PC-3 (cell line): ENCODE measurements around the gene IGFBP3. TPM values are rescaled to one million over a fixed set of nuclear protein-coding genes. Genes with fewer than 3 reads are reported as not detected.

ENCODE experiments used
- ATAC-seq: fragments of 200-7000 bp; cut with Tn5 transposase; 2 replicates; pipeline ENCODE4 v1.9.1; 2020; ENCODE audit warnings: mild to moderate bottlenecking, moderate library complexity
- BruUV-seq: library from RNA; stranded (reverse); fragments of 400-500 nt; replicated peaks from 2 replicates; lab custom pipeline; 2021; lab: Mats Ljungman, UMichigan
- CTCF ChIA-PET: fragments of 300-600 bp; sonication (Branson Sonifier 250); formaldehyde crosslinking; loops from one replicate; lab custom pipeline; 2022; ENCODE audit warnings: antibody characterized with exemption; lab: Charles Lee
- POLR2A ChIA-PET: fragments of 300-600 bp; sonication (Branson Sonifier 250); formaldehyde crosslinking; loops from one replicate; lab custom pipeline; 2022; ENCODE audit warnings: antibody characterized with exemption; ENCODE audit not compliant: unreplicated experiment; lab: Charles Lee
- DNase-seq: peaks from one replicate; pipeline ENCODE4 v3.0.0-alpha.2; 2015
- H2AFZ ChIP-seq: fragments of 300-600 bp; sonication (generic); 2 replicates; pipeline ENCODE4 v1.6.0; 2016; ENCODE audit warnings: antibody characterized with exemption, low read length
- H3F3A ChIP-seq: fragments of 300-600 bp; sonication (generic); one replicate; pipeline ENCODE4 v1.6.0; 2017; ENCODE audit warnings: antibody characterized with exemption, low read length, control low read depth, mild to moderate bottlenecking; ENCODE audit not compliant: unreplicated experiment
- H3K27ac ChIP-seq: fragments of 300-600 bp; sonication (generic); 2 replicates; pipeline ENCODE4 v1.5.1; 2016; ENCODE audit warnings: mild to moderate bottlenecking, low read length
- H3K27me3 ChIP-seq: fragments of 300-600 bp; sonication (generic); 2 replicates; pipeline ENCODE4 v1.6.1; 2016; ENCODE audit warnings: low read length, mixed read lengths
- H3K36me3 ChIP-seq: fragments of 300-600 bp; sonication (generic); 2 replicates; pipeline ENCODE4 v1.6.1; 2016; ENCODE audit warnings: low read depth, mixed run types, low read length, mixed read lengths
- H3K4me1 ChIP-seq: fragments of 300-600 bp; sonication (generic); 2 replicates; pipeline ENCODE4 v1.5.1; 2016; ENCODE audit warnings: low read length; ENCODE audit not compliant: insufficient read depth
- H3K4me2 ChIP-seq: fragments of 300-600 bp; sonication (generic); 2 replicates; pipeline ENCODE4 v1.6.0; 2016; ENCODE audit warnings: low read length
- H3K4me3 ChIP-seq: fragments of 300-600 bp; sonication (generic); 2 replicates; pipeline ENCODE4 v1.5.1; 2016; ENCODE audit warnings: mild to moderate bottlenecking, low read length, mixed read lengths
- H3K79me2 ChIP-seq: fragments of 300-600 bp; sonication (generic); 2 replicates; pipeline ENCODE4 v1.6.1; 2017; ENCODE audit warnings: low read length, mixed read lengths
- H3K9ac ChIP-seq: fragments of 300-600 bp; sonication (generic); 2 replicates; pipeline ENCODE4 v1.6.0; 2016; ENCODE audit warnings: mild to moderate bottlenecking, low read length
- H3K9me2 ChIP-seq: fragments of 300-600 bp; sonication (generic); replicated peaks from 2 replicates; pipeline ENCODE4 v1.6.1; 2016; ENCODE audit warnings: mixed run types, low read length, mixed read lengths
- H3K9me3 ChIP-seq: fragments of 300-600 bp; sonication (generic); 2 replicates; pipeline ENCODE4 v1.6.1; 2016; ENCODE audit warnings: low read length, mixed read lengths
- H4K20me1 ChIP-seq: fragments of 300-600 bp; sonication (generic); 2 replicates; pipeline ENCODE4 v1.6.1; 2016; ENCODE audit warnings: low read length, mixed read lengths
- EZH2 ChIP-seq: fragments of 300-600 bp; sonication (generic); IDR thresholded peaks from one replicate; pipeline ENCODE4 v1.6.1; 2017; ENCODE audit warnings: antibody characterized with exemption, mild to moderate bottlenecking, low read length; ENCODE audit not compliant: unreplicated experiment
- EZH2phosphoT487 ChIP-seq: fragments of 300-600 bp; sonication (generic); IDR thresholded peaks from 2 replicates; pipeline ENCODE4 v1.6.1; 2018; ENCODE audit warnings: mild to moderate bottlenecking, antibody characterized with exemption, low read length, borderline replicate concordance
- intact Hi-C: fragments of 100-400 bp; cut with micrococcal nuclease; formaldehyde crosslinking; loops from 2 replicates; pipeline ENCODE4 v1.9.0; 2023
- total RNA-seq: library from RNA; depleted of rRNA; stranded (reverse); fragments of >200 nt; gene quantifications from 2 replicates; pipeline ENCODE4 v1.2.3, GENCODE V29; 2014
- TF ChIP-seq, protein P1 (sequence below): fragments of 300-600 bp; sonication (generic); conservative IDR thresholded peaks from 2 replicates; pipeline ENCODE4 v1.5.1; 2017; ENCODE audit warnings: antibody characterized with exemption, low read depth, mild to moderate bottlenecking, low read length

The IGFBP3 gene
- total RNA-seq, 1 experiment from 2014 or later = 120 TPM

DNA sequence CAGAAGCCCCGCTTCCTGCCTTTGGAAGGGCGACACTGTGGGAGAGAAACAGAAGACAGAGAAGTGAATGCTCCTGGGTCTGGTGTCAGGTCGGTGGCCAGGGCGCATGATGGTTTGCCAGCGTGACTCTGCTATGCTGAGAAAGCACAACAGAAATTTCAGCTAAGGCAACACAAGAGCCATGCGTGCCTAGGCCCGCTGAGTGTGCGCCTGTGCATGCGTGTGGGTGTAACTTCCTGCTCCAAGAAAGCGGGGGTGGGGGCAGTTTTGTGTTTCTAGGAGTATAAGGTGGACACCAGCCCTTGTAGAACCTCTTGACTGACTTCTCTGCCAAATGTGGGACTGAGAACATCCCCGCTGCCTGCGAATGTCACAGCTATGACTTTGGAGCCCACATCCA is 6.2 kb downstream of the IGFBP3 start:
- Histone ChIP-seq H3K9ac (no peak overlapping the region), H2AFZ (no peak overlapping the region), H3K36me3 (peaks cover 7% of the 10 kb centered on the region; the same call in 1 of the 2 replicates), H4K20me1 (peaks cover 3% of the 10 kb centered on the region; the same call in 1 of the 2 replicates), H3K9me3 (no peaks in the 10 kb centered on the region), H3K79me2 (peaks cover 10% of the 10 kb centered on the region; the same call in 1 of the 2 replicates), H3K4me3 (no peak overlapping the region), H3F3A (no peaks in the 10 kb centered on the region), H3K27me3 (no peaks in the 10 kb centered on the region), H3K4me2 (no peak overlapping the region), H3K27ac (no peak overlapping the region), H3K4me1 (peaks cover 20% of the 10 kb centered on the region), H3K9me2 (no peaks in the 10 kb centered on the region)
- BruUV-seq = no TSS peak
- no peak for ATAC-seq
- no peak for TF ChIP-seq EZH2phosphoT487
- TF ChIP-seq, protein P1, sequence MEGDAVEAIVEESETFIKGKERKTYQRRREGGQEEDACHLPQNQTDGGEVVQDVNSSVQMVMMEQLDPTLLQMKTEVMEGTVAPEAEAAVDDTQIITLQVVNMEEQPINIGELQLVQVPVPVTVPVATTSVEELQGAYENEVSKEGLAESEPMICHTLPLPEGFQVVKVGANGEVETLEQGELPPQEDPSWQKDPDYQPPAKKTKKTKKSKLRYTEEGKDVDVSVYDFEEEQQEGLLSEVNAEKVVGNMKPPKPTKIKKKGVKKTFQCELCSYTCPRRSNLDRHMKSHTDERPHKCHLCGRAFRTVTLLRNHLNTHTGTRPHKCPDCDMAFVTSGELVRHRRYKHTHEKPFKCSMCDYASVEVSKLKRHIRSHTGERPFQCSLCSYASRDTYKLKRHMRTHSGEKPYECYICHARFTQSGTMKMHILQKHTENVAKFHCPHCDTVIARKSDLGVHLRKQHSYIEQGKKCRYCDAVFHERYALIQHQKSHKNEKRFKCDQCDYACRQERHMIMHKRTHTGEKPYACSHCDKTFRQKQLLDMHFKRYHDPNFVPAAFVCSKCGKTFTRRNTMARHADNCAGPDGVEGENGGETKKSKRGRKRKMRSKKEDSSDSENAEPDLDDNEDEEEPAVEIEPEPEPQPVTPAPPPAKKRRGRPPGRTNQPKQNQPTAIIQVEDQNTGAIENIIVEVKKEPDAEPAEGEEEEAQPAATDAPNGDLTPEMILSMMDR = no peak
- TF ChIP-seq EZH2 = no peak
- intact Hi-C loops = loop anchor here (5.0 kb wide), 1 partner anchor 1187 kb away; no protein-coding TSS in a partner anchor
- CTCF ChIA-PET = no interaction called here
- no peak for DNase-seq
- POLR2A ChIA-PET = no interaction called here

DNA sequence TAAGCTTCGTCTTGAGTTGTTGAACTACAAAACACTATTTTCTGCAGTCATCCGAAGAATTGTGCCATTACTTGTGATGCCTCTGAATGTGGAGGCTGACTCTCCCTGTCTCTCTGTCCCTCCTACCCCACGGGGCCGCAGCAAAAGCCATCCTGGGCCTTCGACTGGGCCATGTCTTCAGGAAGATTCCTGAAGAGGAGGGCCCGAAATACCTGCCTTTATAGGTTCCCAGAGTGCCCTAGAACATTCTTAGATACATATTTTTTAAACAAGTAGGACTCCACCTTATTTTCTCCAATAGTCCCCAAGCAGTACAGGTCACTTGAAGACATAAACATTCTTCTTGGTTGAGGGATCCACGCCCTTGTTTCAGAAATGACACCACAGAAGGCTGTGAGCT is 8.1 kb downstream of the IGFBP3 start:
- no peaks in the 10 kb centered on the region for H3K27me3 ChIP-seq
- DNase-seq (no peak), ATAC-seq (no peak)
- ChIA-PET POLR2A (no interaction called here), CTCF (no interaction called here)
- intact Hi-C loops = no loop called here
- BruUV-seq = no TSS peak
- no peak overlapping the region for H3K9ac ChIP-seq
- peaks cover 3% of the 10 kb centered on the region; the same call in 1 of the 2 replicates for H3K4me1 ChIP-seq
- no peaks in the 10 kb centered on the region for H3K9me2 ChIP-seq
- no peaks in the 10 kb centered on the region for H3K79me2 ChIP-seq
- no peak overlapping the region for H2AFZ ChIP-seq
- TF ChIP-seq EZH2phosphoT487 = no peak
- no peak for TF ChIP-seq EZH2
- TF ChIP-seq, protein P1 = no peak
- H4K20me1 ChIP-seq = no peaks in the 10 kb centered on the region
- H3K36me3 ChIP-seq = peaks cover 7% of the 10 kb centered on the region; the same call in 1 of the 2 replicates
- H3F3A ChIP-seq = no peaks in the 10 kb centered on the region
- no peak overlapping the region for H3K4me2 ChIP-seq
- H3K9me3 ChIP-seq = no peaks in the 10 kb centered on the region
- H3K27ac ChIP-seq = no peak overlapping the region
- H3K4me3 ChIP-seq = no peak overlapping the region

DNA sequence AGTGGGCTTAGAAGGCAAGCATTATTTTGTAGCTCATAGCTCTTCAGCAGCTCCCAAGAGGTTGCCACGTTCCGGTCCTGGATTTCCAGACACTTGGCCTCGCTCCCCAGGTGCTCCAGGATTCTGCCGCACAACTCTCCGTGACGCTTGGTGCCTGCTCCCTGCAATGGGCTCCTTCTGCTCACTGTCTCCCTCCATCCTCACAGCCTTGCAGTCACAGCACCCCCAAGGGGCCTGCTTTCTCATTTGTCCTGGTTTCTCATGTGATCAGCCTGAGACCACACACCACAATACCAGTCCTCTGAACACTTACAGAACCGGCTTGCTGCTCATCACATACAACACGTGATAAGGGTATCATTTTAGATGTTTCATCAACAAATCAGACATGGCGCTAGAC is 9.8 kb downstream of the IGFBP3 start:
- DNase-seq (no peak), ATAC-seq (no peak)
- no peak overlapping the region for H2AFZ ChIP-seq
- H3F3A ChIP-seq = no peaks in the 10 kb centered on the region
- no peaks in the 10 kb centered on the region for H4K20me1 ChIP-seq
- no TSS peak for BruUV-seq
- no peaks in the 10 kb centered on the region for H3K4me1 ChIP-seq
- H3K36me3 ChIP-seq = peaks cover 7% of the 10 kb centered on the region; the same call in 1 of the 2 replicates
- H3K79me2 ChIP-seq = no peaks in the 10 kb centered on the region
- no peaks in the 10 kb centered on the region for H3K9me3 ChIP-seq
- no peak overlapping the region for H3K4me2 ChIP-seq
- no peaks in the 10 kb centered on the region for H3K9me2 ChIP-seq
- TF ChIP-seq EZH2 = no peak
- TF ChIP-seq, protein P1 = no peak
- no peak for TF ChIP-seq EZH2phosphoT487
- POLR2A ChIA-PET = no interaction called here
- no peak overlapping the region for H3K9ac ChIP-seq
- CTCF ChIA-PET = interaction anchor here (0.5 kb wide), 1 partner anchor 99 kb away, joined by 8 read pairs; no protein-coding TSS in a partner anchor
- no peak overlapping the region for H3K27ac ChIP-seq
- H3K4me3 ChIP-seq = no peak overlapping the region
- H3K27me3 ChIP-seq = no peaks in the 10 kb centered on the region
- intact Hi-C loops = no loop called here
